Thyroid gland (tissue), 4 donors: Measurements from ENCODE around the gene HGD.

ENCODE experiments used
- POLR2A ChIP-seq, 2 donors: fragments of 450-650 bp; IDR thresholded peaks; one replicate each; pipeline ENCODE4 v1.6.1; 2017; ENCODE audit warnings: antibody characterized with exemption in 2 of 2, mild to moderate bottlenecking in 2 of 2, moderate library complexity in 1 of 2
- TF ChIP-seq, protein P1 (sequence below), 6 experiments: fragments of 200-600 bp in 3 of 6; fragments of 450-650 bp in 3 of 6; sonication (generic) in 3 of 6; IDR thresholded peaks; one replicate each; pipeline ENCODE4 v1.5.1; 2016 to 2019; ENCODE audit warnings: antibody characterized with exemption in 6 of 6, mild to moderate bottlenecking in 2 of 6, inconsistent platforms in 1 of 6, moderate library complexity in 1 of 6

DNA sequence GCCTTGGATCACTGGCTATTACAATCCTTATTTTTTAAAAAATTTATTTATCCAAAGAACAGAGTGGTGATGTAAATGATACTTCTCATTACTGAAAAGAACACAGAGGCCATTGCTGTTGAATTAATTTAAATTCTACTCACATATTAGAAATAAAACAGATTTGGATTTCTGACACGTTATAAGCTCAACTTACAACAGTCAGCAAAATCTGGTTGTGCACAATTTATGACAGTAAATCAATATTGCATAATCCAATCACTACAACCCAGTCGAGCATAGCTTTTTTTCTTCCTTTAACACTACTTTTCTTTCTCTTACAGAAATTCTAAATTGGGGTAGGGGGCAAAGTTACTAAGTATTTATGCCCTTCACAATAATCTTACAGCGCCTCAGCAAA is 17.3 kb upstream of the HGD start:
- TF ChIP-seq POLR2A (IDR thresholded peaks at IDR 0.05) = no peak
- TF ChIP-seq, protein P1, sequence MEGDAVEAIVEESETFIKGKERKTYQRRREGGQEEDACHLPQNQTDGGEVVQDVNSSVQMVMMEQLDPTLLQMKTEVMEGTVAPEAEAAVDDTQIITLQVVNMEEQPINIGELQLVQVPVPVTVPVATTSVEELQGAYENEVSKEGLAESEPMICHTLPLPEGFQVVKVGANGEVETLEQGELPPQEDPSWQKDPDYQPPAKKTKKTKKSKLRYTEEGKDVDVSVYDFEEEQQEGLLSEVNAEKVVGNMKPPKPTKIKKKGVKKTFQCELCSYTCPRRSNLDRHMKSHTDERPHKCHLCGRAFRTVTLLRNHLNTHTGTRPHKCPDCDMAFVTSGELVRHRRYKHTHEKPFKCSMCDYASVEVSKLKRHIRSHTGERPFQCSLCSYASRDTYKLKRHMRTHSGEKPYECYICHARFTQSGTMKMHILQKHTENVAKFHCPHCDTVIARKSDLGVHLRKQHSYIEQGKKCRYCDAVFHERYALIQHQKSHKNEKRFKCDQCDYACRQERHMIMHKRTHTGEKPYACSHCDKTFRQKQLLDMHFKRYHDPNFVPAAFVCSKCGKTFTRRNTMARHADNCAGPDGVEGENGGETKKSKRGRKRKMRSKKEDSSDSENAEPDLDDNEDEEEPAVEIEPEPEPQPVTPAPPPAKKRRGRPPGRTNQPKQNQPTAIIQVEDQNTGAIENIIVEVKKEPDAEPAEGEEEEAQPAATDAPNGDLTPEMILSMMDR (IDR thresholded peaks at IDR 0.05) = no peak
